ENCODE data around the gene TMEM168. TPM values are rescaled to one million over a fixed set of nuclear protein-coding genes. Genes with fewer than 3 reads are reported as not detected.

The TMEM168 gene
- total RNA-seq, 1 donor from 2014 or later, result 29.4 TPM

- Histone ChIP-seq H3K9ac (no peak overlapping the region), H2AFZ (replicated peaks) (no peak overlapping the region), H3K36me3 (no peaks in the 10 kb centered on the region), H3K4me3 (no peak overlapping the region), H4K20me1 (ENCODE audit: low read depth) (no peaks in the 10 kb centered on the region), H3K79me2 (ENCODE audit: low read depth) (no peaks in the 10 kb centered on the region), H3K27ac (no peak overlapping the region), H3F3A (ENCODE audit: low read depth) (no peaks in the 10 kb centered on the region), H3K27me3 (no peaks in the 10 kb centered on the region), H3K4me1 (no peaks in the 10 kb centered on the region), H3K4me2 (no peak overlapping the region), H3K9me3 (ENCODE audit: low read depth) (no peaks in the 10 kb centered on the region)
- TF ChIP-seq CTCF (IDR thresholded peaks at IDR 0.05) (no peak), EZH2 (IDR thresholded peaks at IDR 0.05) (no peak), EZH2phosphoT487 (IDR thresholded peaks at IDR 0.05) (no peak)
- Mint-ChIP-seq H3K9me3 (no peaks in the 10 kb centered on the region), H3K36me3 (no peaks in the 10 kb centered on the region), H3K4me1 (no peaks in the 10 kb centered on the region), H3K4me3 (no peak overlapping the region), H3K27ac (no peak overlapping the region), H3K27me3 (ENCODE audit: insufficient read depth, low read depth) (no peaks in the 10 kb centered on the region)
- no peak for DNase-seq (ENCODE audit: low spot score)
Observed at GRCh38 chr7:112759905-112760304, 30.3 kb downstream of the TMEM168 start.

GRCh38 chr7:112757337-112757736 lies 32.9 kb downstream of the TMEM168 start:
- DNase-seq (ENCODE audit: low spot score), result no peak
- no peaks in the 10 kb centered on the region for H3F3A ChIP-seq (ENCODE audit: low read depth)
- no peaks in the 10 kb centered on the region for H3K4me1 ChIP-seq
- H3K9me3 Mint-ChIP-seq, result no peaks in the 10 kb centered on the region
- no peak for TF ChIP-seq EZH2 (IDR thresholded peaks at IDR 0.05)
- TF ChIP-seq CTCF (IDR thresholded peaks at IDR 0.05), result no peak
- TF ChIP-seq EZH2phosphoT487 (IDR thresholded peaks at IDR 0.05), result no peak
- no peak overlapping the region for H3K9ac ChIP-seq
- no peaks in the 10 kb centered on the region for H3K36me3 ChIP-seq
- H3K27ac Mint-ChIP-seq, result no peak overlapping the region
- no peaks in the 10 kb centered on the region for H3K4me1 Mint-ChIP-seq
- no peaks in the 10 kb centered on the region for H3K27me3 Mint-ChIP-seq (ENCODE audit: insufficient read depth, low read depth)
- H3K36me3 Mint-ChIP-seq, result no peaks in the 10 kb centered on the region
- no peak overlapping the region for H3K4me2 ChIP-seq
- H3K79me2 ChIP-seq (ENCODE audit: low read depth), result no peaks in the 10 kb centered on the region
- no peaks in the 10 kb centered on the region for H3K9me3 ChIP-seq (ENCODE audit: low read depth)
- H3K27me3 ChIP-seq, result no peaks in the 10 kb centered on the region
- no peak overlapping the region for H3K27ac ChIP-seq
- H2AFZ ChIP-seq (replicated peaks), result no peak overlapping the region
- no peaks in the 10 kb centered on the region for H4K20me1 ChIP-seq (ENCODE audit: low read depth)
- H3K4me3 ChIP-seq, result no peak overlapping the region
- H3K4me3 Mint-ChIP-seq, result no peak overlapping the region

- H3K4me1 ChIP-seq, result no peaks in the 10 kb centered on the region
- H3K4me1 Mint-ChIP-seq, result no peaks in the 10 kb centered on the region
- no peak overlapping the region for H2AFZ ChIP-seq (replicated peaks)
- no peak overlapping the region for H3K4me3 Mint-ChIP-seq
- no peak for DNase-seq (ENCODE audit: low spot score)
- H3K36me3 ChIP-seq, result no peaks in the 10 kb centered on the region
- H3K36me3 Mint-ChIP-seq, result no peaks in the 10 kb centered on the region
- H3K79me2 ChIP-seq (ENCODE audit: low read depth), result no peaks in the 10 kb centered on the region
- no peaks in the 10 kb centered on the region for H3K9me3 ChIP-seq (ENCODE audit: low read depth)
- H3F3A ChIP-seq (ENCODE audit: low read depth), result no peaks in the 10 kb centered on the region
- H3K27ac ChIP-seq, result no peak overlapping the region
- no peak overlapping the region for H3K4me2 ChIP-seq
- TF ChIP-seq EZH2 (IDR thresholded peaks at IDR 0.05) (no peak), EZH2phosphoT487 (IDR thresholded peaks at IDR 0.05) (no peak), CTCF (IDR thresholded peaks at IDR 0.05) (no peak)
- no peak overlapping the region for H3K9ac ChIP-seq
- no peaks in the 10 kb centered on the region for H3K27me3 ChIP-seq
- no peak overlapping the region for H3K4me3 ChIP-seq
- H3K9me3 Mint-ChIP-seq, result no peaks in the 10 kb centered on the region
- no peaks in the 10 kb centered on the region for H3K27me3 Mint-ChIP-seq (ENCODE audit: insufficient read depth, low read depth)
- no peaks in the 10 kb centered on the region for H4K20me1 ChIP-seq (ENCODE audit: low read depth)
- H3K27ac Mint-ChIP-seq, result no peak overlapping the region
Observed at GRCh38 chr7:112753298-112753697, 36.9 kb downstream of the TMEM168 start.
